ENCODE measurements around the gene DAZAP1.
"Not testable (repeated sequence)": the region's sequence is repeated elsewhere in the genome, so short reads cannot be mapped to it uniquely, and the experiment has no call there.

DAZAP1 gene

GRCh38 chr19:1417145-1417544 is 9.8 kb downstream of the DAZAP1 start:
- Histone ChIP-seq H3K9ac (ENCODE audit: insufficient read length, low read depth) (peak overlapping the region; percentile 6), H3K4me1 (ENCODE audit: insufficient read depth, insufficient read length) (peaks cover 31% of the 10 kb centered on the region), H3K36me3 (ENCODE audit: insufficient read depth, insufficient read length, low read length) (peaks cover 84% of the 10 kb centered on the region), H3K9me3 (ENCODE audit: insufficient read depth, low read length) (no peaks in the 10 kb centered on the region), H3K27me3 (ENCODE audit: insufficient read depth, insufficient read length) (no peaks in the 10 kb centered on the region), H3K4me3 (ENCODE audit: insufficient read length, low read depth) (no peak overlapping the region)
- TF ChIP-seq ZNF274 (IDR thresholded peaks at IDR 0.05; ENCODE audit: low read depth, low read length) (no peak), SUZ12 (IDR thresholded peaks at IDR 0.05; ENCODE audit: extremely low read depth, insufficient read depth, insufficient read length) (no peak), YY1 (IDR thresholded peaks at IDR 0.05; ENCODE audit: insufficient read depth, insufficient read length) (no peak)
- DNase-seq (ENCODE audit: low read depth, low spot score), result no peak

- Histone ChIP-seq H3K36me3 (ENCODE audit: insufficient read depth, insufficient read length, low read length) (peaks cover 84% of the 10 kb centered on the region), H3K4me1 (ENCODE audit: insufficient read depth, insufficient read length) (peaks cover 31% of the 10 kb centered on the region), H3K9me3 (ENCODE audit: insufficient read depth, low read length) (no peaks in the 10 kb centered on the region), H3K4me3 (ENCODE audit: insufficient read length, low read depth) (no peak overlapping the region), H3K9ac (ENCODE audit: insufficient read length, low read depth) (peak overlapping the region; percentile 17), H3K27me3 (ENCODE audit: insufficient read depth, insufficient read length) (no peaks in the 10 kb centered on the region)
- DNase-seq (ENCODE audit: low read depth, low spot score), result no peak
- no peak for TF ChIP-seq ZNF274 (IDR thresholded peaks at IDR 0.05; ENCODE audit: low read depth, low read length)
- TF ChIP-seq SUZ12 (IDR thresholded peaks at IDR 0.05; ENCODE audit: extremely low read depth, insufficient read depth, insufficient read length), result no peak
- no peak for TF ChIP-seq YY1 (IDR thresholded peaks at IDR 0.05; ENCODE audit: insufficient read depth, insufficient read length)
Measured at GRCh38 chr19:1417681-1418495, 10.5 kb downstream of the DAZAP1 start.

GRCh38 chr19:1418496-1418775 is 11.1 kb downstream of the DAZAP1 start:
- no peak for DNase-seq (ENCODE audit: low read depth, low spot score)
- no peak for TF ChIP-seq YY1 (IDR thresholded peaks at IDR 0.05; ENCODE audit: insufficient read depth, insufficient read length)
- TF ChIP-seq SUZ12 (IDR thresholded peaks at IDR 0.05; ENCODE audit: extremely low read depth, insufficient read depth, insufficient read length), result no peak
- no peak for TF ChIP-seq ZNF274 (IDR thresholded peaks at IDR 0.05; ENCODE audit: low read depth, low read length)
- Histone ChIP-seq H3K9me3 (ENCODE audit: insufficient read depth, low read length) (no peaks in the 10 kb centered on the region), H3K4me3 (ENCODE audit: insufficient read length, low read depth) (no peak overlapping the region), H3K27me3 (ENCODE audit: insufficient read depth, insufficient read length) (no peaks in the 10 kb centered on the region), H3K36me3 (ENCODE audit: insufficient read depth, insufficient read length, low read length) (peaks cover 84% of the 10 kb centered on the region), H3K9ac (ENCODE audit: insufficient read length, low read depth) (no peak overlapping the region), H3K4me1 (ENCODE audit: insufficient read depth, insufficient read length) (peaks cover 32% of the 10 kb centered on the region)

- H3K4me1 ChIP-seq (ENCODE audit: insufficient read depth, insufficient read length), result peaks cover 39% of the 10 kb centered on the region
- DNase-seq (ENCODE audit: low read depth, low spot score), result no peak
- no peaks in the 10 kb centered on the region for H3K27me3 ChIP-seq (ENCODE audit: insufficient read depth, insufficient read length)
- H3K9ac ChIP-seq (ENCODE audit: insufficient read length, low read depth), result no peak overlapping the region
- no peak overlapping the region for H3K4me3 ChIP-seq (ENCODE audit: insufficient read length, low read depth)
- no peak for TF ChIP-seq YY1 (IDR thresholded peaks at IDR 0.05; ENCODE audit: insufficient read depth, insufficient read length)
- TF ChIP-seq ZNF274 (IDR thresholded peaks at IDR 0.05; ENCODE audit: low read depth, low read length), result no peak
- H3K9me3 ChIP-seq (ENCODE audit: insufficient read depth, low read length), result no peaks in the 10 kb centered on the region
- H3K36me3 ChIP-seq (ENCODE audit: insufficient read depth, insufficient read length, low read length), result peaks cover 85% of the 10 kb centered on the region
Measured at GRCh38 chr19:1418951-1419738, 11.8 kb downstream of the DAZAP1 start.

GRCh38 chr19:1420085-1420484 is 12.7 kb downstream of the DAZAP1 start:
- DNase-seq (ENCODE audit: low read depth, low spot score), result not testable (repeated sequence)
- peaks cover 40% of the 10 kb centered on the region for H3K4me1 ChIP-seq (ENCODE audit: insufficient read depth, insufficient read length)
- H3K36me3 ChIP-seq (ENCODE audit: insufficient read depth, insufficient read length, low read length), result peaks cover 89% of the 10 kb centered on the region

GRCh38 chr19:1420590-1420989 is 13.2 kb downstream of the DAZAP1 start:
- TF ChIP-seq SUZ12 (IDR thresholded peaks at IDR 0.05; ENCODE audit: extremely low read depth, insufficient read depth, insufficient read length), result no peak
- TF ChIP-seq YY1 (IDR thresholded peaks at IDR 0.05; ENCODE audit: insufficient read depth, insufficient read length), result no peak
- TF ChIP-seq ZNF274 (IDR thresholded peaks at IDR 0.05; ENCODE audit: low read depth, low read length), result no peak
- Histone ChIP-seq H3K27me3 (ENCODE audit: insufficient read depth, insufficient read length) (no peaks in the 10 kb centered on the region), H3K9ac (ENCODE audit: insufficient read length, low read depth) (no peak overlapping the region), H3K36me3 (ENCODE audit: insufficient read depth, insufficient read length, low read length) (peaks cover 94% of the 10 kb centered on the region), H3K4me1 (ENCODE audit: insufficient read depth, insufficient read length) (peaks cover 43% of the 10 kb centered on the region), H3K9me3 (ENCODE audit: insufficient read depth, low read length) (no peaks in the 10 kb centered on the region), H3K4me3 (ENCODE audit: insufficient read length, low read depth) (no peak overlapping the region)
- DNase-seq (ENCODE audit: low read depth, low spot score), result no peak

More at GRCh38 chr19:1420085-1420484, 12.7 kb downstream of the DAZAP1 start:
- H3K9ac ChIP-seq (ENCODE audit: insufficient read length, low read depth); H3K27me3 ChIP-seq (ENCODE audit: insufficient read depth, insufficient read length); H3K4me3 ChIP-seq (ENCODE audit: insufficient read length, low read depth); H3K9me3 ChIP-seq (ENCODE audit: insufficient read depth, low read length): not testable (repeated sequence)

GRCh38 chr19:1421218-1421957 is 14.0 kb downstream of the DAZAP1 start:
- Histone ChIP-seq H3K9me3 (ENCODE audit: insufficient read depth, low read length) (no peaks in the 10 kb centered on the region), H3K36me3 (ENCODE audit: insufficient read depth, insufficient read length, low read length) (peaks cover 95% of the 10 kb centered on the region), H3K4me3 (ENCODE audit: insufficient read length, low read depth) (no peak overlapping the region), H3K9ac (ENCODE audit: insufficient read length, low read depth) (no peak overlapping the region), H3K27me3 (ENCODE audit: insufficient read depth, insufficient read length) (no peaks in the 10 kb centered on the region), H3K4me1 (ENCODE audit: insufficient read depth, insufficient read length) (peaks cover 41% of the 10 kb centered on the region)
- DNase-seq (ENCODE audit: low read depth, low spot score), result no peak
- TF ChIP-seq SUZ12 (IDR thresholded peaks at IDR 0.05; ENCODE audit: extremely low read depth, insufficient read depth, insufficient read length), result no peak
- TF ChIP-seq ZNF274 (IDR thresholded peaks at IDR 0.05; ENCODE audit: low read depth, low read length), result no peak
- no peak for TF ChIP-seq YY1 (IDR thresholded peaks at IDR 0.05; ENCODE audit: insufficient read depth, insufficient read length)
